NCI-H146 treated with DMSO at 0.1 percent for 48 hours (cell line): ENCODE measurements around the gene SBNO2.

Experiments used
- DNase-seq: peaks from one replicate; lab custom pipeline; 2025; ENCODE audit not compliant: unreplicated experiment; lab: John Stamatoyannopoulos, UW

Gene SBNO2

DNA sequence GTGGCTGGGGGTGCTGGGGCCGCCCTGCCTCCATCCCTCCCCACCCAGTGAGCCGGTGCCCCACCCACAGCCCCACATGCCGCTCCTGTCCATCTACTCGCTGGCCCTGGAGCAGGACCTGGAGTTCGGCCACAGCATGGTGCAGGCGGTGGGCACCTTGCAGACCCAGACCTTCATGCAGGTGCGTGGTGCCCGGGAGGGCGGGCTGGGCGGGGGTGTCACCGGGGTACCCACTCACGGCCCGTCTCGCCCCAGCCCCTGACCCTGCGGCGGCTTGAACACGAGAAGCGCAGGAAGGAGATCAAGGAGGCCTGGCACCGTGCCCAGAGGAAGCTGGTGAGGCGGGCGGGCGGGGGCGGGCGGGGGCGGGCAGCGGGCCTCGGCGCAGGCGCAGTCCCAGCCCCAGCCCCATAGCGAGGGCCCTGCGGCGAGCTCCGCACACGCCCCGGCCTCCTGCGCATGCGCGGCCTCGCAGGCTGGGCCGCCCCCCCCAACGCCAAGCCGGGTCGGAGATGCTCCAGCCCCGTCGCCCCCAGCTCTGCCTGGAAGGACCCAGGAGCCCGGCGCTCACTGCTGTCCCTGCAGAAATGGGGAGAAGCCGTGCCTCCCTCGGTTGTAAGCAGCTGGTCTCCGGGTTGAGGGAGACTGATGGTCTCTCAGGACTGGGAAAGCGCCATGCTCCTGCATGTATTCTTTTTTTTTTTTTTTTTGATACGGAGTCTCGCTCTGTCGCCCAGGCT lies 99.4 kb downstream of the SBNO2 start:
- peak; percentile 62 for DNase-seq

DNA sequence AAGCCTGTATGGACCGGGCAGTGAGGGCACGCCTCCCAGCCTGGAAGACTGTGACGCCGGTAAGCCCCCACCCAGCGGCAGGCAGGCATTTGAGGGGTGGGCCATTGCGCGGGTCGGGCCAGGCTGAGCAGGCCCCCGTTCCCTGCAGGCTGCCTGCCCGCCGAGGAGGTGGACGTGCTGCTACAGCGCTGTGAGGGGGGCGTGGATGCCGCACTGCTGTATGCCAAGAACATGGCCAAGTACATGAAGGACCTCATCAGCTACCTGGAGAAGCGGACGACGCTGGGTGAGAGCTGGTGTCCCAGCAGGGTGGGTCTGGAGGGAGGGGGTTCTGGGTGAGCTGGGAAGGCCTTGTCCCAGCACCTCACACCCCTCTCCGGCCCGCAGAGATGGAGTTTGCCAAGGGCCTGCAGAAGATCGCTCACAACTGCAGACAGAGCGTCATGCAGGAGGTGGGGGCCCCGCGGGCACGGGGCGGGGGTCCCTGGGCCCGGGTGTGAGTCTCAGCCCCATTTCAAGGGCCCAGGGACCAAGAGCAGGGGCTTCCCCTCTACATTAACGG lies 100.0 kb downstream of the SBNO2 start:
- no peak for DNase-seq

DNA sequence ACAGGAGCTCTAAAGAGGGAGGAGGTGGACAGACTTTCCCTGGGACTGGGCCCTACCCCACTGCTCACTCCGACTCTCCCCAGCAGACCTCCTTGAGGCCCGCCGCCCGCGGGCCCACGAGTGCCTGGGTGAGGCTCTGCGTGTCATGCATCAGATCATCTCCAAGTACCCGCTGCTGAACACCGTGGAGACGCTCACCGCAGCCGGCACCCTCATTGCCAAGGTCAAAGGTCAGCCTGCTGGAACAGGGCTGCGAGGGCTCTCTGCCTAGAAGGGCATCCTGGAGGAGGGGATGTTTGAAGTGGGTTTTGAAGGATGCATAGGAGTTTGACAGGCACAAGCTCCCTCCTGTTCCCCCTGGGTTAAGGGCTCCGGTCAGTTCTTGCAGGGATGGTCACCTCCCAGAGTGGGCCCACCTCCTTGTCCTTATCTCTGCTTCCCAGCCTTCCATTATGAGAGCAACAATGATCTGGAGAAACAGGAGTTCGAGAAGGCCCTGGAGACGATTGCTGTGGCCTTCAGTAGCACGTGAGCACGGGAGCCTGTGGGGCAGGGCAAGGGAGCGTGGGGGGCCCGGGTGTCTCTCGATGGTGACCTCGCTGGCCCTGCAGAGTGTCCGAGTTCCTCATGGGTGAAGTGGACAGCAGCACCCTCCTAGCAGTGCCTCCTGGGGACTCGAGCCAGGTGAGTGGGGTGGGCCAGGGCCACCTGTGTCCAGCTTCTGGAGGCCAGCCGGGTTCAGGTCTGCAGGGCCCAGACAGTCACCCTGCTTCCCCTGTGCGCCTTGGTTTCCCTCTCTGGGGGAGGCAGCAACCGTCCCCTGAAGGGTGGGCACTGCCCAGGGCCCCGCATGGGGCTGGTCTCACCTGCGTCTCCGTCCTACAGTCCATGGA lies 100.8 kb downstream of the SBNO2 start:
- DNase-seq: no peak

DNA sequence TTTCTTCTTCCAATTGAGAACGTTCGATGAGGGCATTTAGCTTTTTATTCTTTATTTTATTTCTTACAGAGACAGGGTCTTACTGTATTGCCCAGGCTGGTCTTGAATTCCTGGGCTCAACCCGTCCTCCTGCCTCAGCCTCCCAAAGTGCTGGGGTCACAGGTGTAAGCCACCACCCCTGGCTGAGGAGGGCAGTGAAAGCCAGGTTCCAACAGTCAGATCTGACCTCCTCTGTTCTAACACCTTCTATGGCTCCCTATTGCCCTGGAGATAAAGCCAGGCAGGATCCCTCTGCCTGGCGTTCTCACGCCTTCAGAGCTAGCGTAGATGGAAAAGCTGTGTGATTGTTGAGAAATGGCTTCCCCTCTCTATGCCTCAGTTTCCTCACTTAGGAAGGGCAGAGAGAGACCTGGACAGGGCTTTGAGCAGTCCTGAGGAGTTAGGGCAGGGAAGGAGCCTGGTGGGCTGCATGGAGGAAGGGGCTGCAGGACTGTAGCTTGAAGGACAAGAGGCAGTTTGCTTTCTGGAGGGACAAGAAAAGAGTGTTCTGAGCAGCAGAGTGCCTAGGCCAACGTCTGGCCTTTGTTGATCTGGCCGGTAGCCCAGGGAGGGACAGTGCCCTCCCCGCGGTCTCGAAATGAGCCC lies 101.6 kb downstream of the SBNO2 start:
- no peak for DNase-seq

DNA sequence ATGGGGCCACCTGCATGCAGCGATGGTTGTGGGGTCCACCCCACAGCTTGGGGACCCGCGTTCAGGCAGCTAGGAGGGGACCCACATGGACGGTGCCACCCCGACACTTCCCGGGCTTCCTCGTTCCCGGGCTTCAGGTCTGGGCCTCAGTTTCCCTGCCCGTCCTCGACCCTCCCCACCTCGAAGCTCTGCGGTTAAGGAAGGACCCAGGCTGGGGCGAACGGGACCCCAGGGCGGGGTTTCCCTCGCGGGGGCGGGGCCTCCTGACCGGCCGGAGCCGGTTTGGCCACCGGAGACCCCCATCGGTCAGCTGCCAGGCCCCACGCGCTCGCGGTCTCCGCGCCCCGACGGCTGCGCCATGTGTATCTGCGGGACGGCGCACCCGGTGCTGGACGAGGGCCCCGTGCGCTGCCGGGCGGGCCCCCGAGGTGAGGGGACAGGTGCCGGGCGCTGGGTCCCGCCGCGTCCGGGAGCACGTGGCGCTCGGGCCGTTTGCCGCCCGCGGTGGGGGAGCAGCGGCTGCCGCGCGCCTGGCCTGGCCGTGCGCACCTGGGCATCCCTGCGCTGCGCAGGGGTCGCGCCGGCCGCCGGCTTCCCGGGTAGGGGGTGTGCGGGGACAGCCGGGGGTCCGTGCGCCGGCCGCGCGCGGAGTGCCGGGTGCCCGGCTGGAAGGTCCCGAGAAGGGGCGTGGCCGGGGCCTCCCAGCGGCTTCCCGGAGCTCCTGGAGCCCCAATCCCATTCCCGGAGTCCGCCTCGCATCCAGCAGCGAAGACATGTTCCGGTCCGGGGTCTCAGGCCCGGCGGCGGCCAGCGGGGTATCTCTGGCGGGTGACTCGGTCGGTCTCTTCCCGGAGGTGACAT lies 102.9 kb downstream of the SBNO2 start:
- DNase-seq: no peak

DNA sequence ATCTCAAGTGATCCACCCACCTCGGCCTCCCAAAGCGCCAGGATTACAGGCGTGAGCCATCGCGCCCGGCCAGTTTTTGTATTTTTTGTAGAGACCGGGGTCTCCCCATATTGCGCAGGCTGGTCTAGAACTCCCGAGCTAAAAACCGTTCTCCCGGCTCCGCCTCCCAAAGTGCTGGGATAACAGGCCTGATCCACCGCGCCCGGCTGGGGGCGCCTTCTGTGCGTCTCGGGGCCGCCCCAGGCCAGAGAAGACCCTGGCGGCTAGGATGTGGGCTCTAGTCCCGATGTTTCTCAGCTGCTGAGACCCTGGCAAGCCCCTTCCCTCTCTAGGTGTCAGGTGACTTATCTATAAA lies 103.5 kb downstream of the SBNO2 start:
- no peak for DNase-seq

DNA sequence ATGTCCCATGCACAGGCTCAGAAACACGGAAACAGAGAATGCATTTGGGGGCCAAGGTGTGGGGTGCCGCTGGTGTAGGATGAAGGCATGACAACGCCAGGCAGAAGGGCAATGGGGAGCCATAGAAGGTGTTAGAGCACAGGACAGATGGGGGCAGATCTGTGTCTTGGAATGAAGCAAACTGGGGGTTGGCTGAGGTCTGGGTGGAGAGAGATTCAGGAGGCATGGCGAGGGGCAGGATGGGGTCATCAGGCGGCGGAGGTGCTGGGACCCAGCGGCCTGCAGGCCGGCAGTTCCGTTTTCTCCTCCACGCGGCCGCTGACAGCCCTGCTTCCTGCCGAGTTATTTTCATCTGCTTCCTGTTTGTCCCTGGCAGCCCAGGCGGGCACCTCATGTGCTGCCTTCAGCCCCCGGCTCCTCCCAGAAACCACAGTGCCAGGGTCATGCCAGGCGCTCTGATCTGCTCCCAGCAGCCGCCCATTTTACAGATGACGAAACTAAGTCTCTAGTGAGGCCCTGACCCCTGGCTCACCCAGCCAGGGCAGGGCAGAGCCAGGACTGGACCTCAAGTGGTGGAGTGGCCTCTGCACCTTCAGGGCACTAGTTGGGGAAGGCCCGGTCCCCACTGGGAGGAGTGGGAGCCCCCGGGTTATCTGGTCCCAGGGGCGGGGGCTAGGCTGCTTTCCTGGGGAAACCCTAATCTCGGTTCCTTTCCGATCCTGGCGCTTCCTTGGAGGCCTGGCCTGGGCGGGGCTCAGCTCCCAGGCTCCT lies 104.9 kb downstream of the SBNO2 start:
- DNase-seq: no peak

DNA sequence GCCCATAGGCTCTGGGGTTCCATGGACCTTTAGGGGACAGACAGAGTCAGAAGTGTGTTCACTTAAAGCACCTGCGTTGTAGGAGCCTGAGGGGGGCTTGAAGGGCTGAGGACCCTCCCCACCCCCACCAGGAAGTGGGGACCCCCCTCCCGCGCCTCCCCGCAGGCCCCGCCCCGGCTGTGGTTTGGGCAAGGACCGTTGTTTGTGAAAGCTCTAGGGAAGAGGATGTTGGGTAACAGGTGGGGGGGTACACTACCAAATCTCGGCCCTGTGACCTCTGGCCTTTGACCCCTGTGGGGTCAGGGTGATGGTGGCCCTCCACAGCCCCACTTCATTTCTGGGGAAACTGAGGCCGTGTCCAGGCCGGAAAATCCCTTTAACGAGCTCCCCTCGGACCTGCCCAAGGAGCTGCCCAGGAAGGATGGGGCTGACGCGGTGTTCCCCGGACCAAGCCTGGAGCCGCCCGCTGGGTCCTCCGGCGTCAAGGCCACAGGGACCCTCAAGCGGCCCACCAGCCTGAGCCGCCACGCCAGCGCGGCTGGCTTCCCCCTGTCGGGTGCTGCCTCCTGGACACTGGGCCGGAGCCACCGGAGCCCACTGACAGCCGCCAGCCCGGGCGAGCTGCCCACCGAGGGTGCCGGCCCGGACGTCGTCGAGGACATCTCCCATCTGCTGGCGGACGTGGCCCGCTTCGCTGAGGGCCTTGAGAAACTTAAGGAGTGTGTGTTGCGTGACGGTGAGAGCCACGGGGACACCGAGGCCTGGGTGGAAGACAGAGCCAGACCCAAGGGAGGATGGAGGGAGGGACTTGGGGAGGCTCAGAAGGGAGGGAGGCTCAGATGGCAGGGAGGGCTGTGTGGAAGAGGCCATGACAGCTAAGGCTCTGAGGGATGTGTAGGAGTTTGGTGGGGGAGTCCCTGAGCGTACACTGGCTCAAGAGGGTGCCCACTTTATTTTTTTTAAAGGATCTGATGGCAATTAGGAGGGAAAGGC lies 105.8 kb downstream of the SBNO2 start:
- DNase-seq: no peak

DNA sequence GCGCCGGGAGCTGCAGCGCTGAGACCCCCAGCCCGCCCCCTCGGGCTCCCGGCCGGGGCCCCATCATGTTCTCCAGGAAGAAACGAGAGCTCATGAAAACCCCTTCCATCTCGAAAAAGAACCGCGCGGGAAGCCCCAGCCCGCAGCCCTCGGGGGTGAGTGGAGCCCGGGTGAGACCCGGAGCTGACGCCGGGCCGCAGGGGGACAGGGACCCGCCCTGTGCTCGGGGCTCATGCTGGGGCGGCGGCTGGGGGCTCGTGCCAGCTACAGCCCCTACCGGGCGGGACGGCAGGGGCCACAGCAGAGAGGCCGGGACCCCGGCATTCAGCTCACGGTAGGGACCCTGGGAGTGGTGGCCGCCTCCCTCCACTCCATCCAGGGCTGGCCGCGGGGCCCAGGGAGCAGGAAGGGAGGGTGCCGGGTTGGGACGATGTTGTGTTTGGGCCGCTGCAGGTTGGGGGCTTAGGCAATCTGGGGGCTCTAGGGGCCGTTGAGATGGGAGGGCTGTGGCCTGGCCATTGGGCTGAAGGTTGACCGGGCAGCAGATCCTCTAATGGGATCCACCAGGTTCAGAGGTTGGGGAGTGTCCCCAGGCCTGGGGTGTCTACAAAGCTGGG lies 106.6 kb downstream of the SBNO2 start:
- DNase-seq: no peak

DNA sequence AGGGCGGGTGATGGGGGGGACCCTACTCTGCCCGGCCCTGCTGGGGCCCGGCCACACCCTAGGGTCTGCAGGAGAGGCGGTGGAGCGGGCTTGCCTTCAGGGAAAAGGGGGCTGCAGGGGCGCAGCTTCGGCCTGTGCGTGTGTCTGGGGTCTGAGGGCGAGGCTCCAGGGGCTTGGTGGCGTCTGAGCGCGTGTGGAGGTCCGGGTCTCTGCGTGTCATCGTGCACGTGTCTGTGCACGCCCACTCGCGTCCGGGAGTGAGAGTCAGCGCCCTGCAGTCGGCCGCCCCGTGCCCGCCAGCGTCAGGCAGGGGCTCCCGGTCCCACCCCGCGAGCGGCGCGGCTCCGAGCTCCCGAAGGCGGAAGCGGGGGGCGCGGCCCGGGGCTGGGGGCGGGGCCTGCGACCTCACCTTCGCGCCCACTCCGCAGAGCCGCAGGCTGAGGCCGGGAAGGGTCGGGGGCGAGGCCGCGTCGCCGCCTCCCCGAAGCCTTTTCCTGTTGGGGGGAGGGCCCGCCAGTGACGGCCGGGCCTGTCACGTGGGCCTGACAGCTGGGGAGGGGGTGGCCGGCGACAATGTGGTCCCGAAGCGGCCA lies 107.2 kb downstream of the SBNO2 start, which contains the start of gene ARHGAP45:
Gene ARHGAP45 (plus strand): TSS at position 420 of the 593 bp plus-strand sequence. CDS start 239 bp downstream, outside the sequence.
- no peak for DNase-seq

DNA sequence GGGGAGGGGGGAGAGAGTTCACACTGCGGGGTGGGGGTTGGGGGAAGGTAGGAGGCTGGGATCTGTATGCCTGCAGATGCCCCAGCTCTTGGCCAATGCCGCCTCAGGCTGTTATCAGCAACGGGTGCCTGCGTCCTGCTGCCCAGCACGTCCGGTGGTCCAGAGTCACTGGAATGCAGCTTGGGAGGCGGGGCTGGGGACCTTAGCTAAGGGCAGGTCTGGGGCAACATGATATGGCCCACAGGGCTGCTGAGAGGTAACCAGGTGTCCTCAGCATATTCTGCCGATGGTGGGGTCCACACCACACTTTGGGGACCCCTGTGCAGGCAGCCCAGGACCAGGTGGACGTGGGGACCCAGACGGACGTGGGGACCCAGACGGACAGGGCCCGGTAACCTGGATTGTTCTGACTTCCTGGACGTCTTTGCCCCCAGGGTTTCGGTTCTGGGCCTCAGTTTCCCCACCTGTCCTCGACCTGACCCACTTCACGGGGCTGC lies 107.8 kb downstream of the SBNO2 start:
- DNase-seq: no peak

DNA sequence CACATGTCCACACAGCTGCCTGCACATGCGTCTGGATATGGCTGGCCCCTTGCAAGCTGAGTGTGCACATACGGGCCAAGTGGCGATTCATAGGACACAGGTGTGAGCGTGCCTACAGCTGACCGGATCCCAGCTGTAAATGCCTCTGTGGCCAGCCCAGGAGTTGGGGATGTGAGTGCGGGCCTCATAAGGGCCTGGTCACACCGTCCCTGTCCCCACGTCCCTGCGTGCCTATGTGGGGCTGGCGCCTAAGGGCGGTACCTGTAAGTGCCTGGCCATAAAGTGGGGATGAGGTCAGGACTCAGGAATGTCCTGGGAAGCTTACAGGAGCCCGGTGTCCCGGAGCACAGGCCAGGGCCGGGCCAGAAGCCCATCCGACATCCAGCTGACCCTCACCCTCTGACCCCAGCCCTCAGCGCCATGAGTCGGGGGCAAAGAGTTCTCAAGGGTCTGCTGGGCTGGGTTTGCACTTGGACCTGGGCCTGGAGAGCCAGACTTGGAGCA lies 108.4 kb downstream of the SBNO2 start:
- no peak for DNase-seq

DNA sequence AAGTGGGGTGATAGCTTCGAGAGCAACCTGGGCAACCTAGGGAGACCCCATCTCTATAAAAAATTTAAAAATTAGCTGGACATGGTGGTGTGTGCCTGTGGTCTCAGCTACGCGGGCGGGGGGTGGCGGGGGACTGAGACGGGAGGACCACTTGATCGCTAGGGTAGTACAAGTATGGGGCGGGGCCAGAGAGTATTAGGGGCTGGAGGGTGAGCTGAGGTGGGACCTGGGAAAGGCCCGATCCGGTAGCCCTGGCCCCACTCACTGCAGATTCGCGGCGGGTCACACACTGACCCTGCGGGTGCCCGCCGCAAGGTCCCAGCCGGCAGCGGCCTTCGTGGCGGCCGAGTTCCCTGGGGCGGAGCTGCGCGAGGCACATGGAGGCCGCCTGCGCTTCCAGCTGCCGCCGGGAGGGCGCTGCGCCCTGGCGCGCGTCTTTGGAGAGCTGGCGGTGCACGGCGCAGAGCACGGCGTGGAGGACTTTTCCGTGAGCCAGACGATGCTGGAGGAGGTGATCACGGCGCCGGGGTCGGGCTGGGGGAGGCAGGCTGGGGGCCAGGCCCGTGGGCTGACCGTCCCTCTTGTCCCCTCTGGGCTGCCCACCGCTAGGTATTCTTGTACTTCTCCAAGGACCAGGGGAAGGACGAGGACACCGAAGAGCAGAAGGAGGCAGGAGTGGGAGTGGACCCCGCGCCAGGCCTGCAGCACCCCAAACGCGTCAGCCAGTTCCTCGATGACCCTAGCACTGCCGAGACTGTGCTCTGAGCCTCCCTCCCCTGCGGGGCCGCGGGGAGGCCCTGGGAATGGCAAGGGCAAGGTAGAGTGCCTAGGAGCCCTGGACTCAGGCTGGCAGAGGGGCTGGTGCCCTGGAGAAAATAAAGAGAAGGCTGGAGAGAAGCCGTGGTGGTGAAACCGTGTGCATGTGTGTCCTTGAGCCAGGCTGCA lies 109.1 kb downstream of the SBNO2 start:
- no peak for DNase-seq

DNA sequence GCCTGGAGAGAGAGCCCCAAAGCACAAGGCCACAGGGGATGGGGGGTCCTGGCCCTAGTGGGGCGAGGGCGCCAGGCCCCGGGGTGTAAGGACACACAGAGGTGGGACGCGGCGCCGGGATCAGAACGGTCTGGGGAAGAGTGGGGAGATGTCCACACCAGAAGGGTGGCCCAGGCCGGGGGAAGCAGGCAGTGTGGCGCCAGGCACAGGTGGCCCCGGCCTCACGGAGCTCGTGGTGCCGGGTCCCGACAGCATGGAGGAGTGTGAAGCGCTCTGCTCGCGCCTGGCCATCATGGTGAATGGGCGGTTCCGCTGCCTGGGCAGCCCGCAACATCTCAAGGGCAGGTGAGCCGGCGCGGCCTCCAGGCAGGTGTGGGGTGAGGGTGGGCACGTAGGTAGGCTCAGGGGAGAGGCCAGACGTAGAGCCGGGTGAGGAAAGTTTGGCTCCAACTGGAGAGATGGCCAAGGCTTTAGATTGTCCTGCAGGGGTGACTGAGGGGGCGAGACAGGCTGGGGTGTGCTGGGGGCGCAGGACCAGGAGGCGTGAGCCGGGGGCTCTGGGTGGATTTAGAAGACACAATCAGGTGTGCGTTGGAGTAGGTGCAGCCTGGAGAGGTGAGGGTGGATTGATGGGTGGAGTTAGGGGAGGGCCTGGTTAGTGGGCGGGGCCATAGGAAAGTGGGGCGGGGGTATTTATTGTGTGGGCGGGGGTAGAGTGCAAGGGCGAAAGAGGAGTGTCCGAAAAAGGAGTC lies 110.0 kb downstream of the SBNO2 start:
- no peak for DNase-seq
